HL-60 (cell line): ENCODE results near the gene KLHL20.
"Not testable (repeated sequence)": the region's sequence is repeated elsewhere in the genome, so short reads cannot be mapped to it uniquely, and the experiment has no call there.

Experiments
- CTCF ChIP-seq: IDR thresholded peaks from one replicate; pipeline ENCODE4 v1.5.1; 2011; ENCODE audit warnings: low read length, control low read depth, inconsistent platforms; ENCODE audit not compliant: insufficient read depth
- GABPA ChIP-seq: IDR thresholded peaks from 2 replicates; pipeline ENCODE4 v1.6.1; 2012; ENCODE audit warnings: low read depth
- POLR2AphosphoS5 ChIP-seq: IDR thresholded peaks from 2 replicates; pipeline ENCODE4 v1.6.1; 2012; ENCODE audit warnings: low read depth
- REST ChIP-seq: IDR thresholded peaks from 2 replicates; pipeline ENCODE4 v1.6.1; 2012; ENCODE audit warnings: low read depth; ENCODE audit not compliant: insufficient replicate concordance
- SPI1 ChIP-seq: IDR thresholded peaks from 2 replicates; pipeline ENCODE4 v1.6.1; 2012; ENCODE audit warnings: low read depth, mild to moderate bottlenecking, borderline replicate concordance

- TF ChIP-seq CTCF, GABPA, REST, POLR2AphosphoS5, SPI1: not testable (repeated sequence)
Measured at GRCh38 chr1:173799995-173800394, 85.2 kb downstream of the KLHL20 start.
